HT1080 (cell line): Measurements from ENCODE around the gene ATG9B. TPM values are rescaled to one million over a fixed set of nuclear protein-coding genes. Genes with fewer than 3 reads are reported as not detected.
A peak's percentile ranks its signal among the peaks of the same experiment; 100 is the strongest.
"Not testable (repeated sequence)": the region's sequence is repeated elsewhere in the genome, so short reads cannot be mapped to it uniquely, and the experiment has no call there.

ENCODE experiments used
- DNase-seq: peaks from one replicate; pipeline ENCODE4 v3.0.0-alpha.2; 2015; ENCODE audit warnings: low read depth
- total RNA-seq: library from RNA; depleted of rRNA; stranded (reverse); fragments of >200 nt; shearing (Covaris generic); gene quantifications from 2 replicates; pipeline ENCODE4 v1.2.3, GENCODE V29; 2014

Gene ATG9B
- total RNA-seq, 1 experiment from 2014 or later, result not detected

- DNase-seq, result no peak
Observed at GRCh38 chr7:151039850-151040548, 15.7 kb upstream of the ATG9B start.

GRCh38 chr7:151038951-151039849, 14.9 kb upstream of the ATG9B start:
- peak; percentile 98 for DNase-seq

- no peak for DNase-seq
Observed at GRCh38 chr7:151035902-151036301, 11.6 kb upstream of the ATG9B start.

GRCh38 chr7:151035026-151035717, 10.9 kb upstream of the ATG9B start:
- no peak for DNase-seq

GRCh38 chr7:151034312-151035025, 10.2 kb upstream of the ATG9B start:
- no peak for DNase-seq

GRCh38 chr7:151033864-151034249, 9.6 kb upstream of the ATG9B start:
- no peak for DNase-seq

- DNase-seq, result no peak
Observed at GRCh38 chr7:151032936-151033863, 8.9 kb upstream of the ATG9B start.

GRCh38 chr7:151031011-151031410, 6.7 kb upstream of the ATG9B start:
- no peak for DNase-seq

GRCh38 chr7:151028948-151029501, 4.7 kb upstream of the ATG9B start:
- no peak for DNase-seq

GRCh38 chr7:151028131-151028947, 4.0 kb upstream of the ATG9B start, which contains the start of gene ABCB8:
Gene ABCB8 (plus strand): TSS chr7:151028450. CDS start chr7:151028516, 66 bp downstream.
- peak; percentile 100 for DNase-seq

- not testable (repeated sequence) for DNase-seq
Observed at GRCh38 chr7:151027728-151028130, 3.4 kb upstream of the ATG9B start.

- not testable (repeated sequence) for DNase-seq
Observed at GRCh38 chr7:151026771-151027727, 2.8 kb upstream of the ATG9B start.

- peak; percentile 63 for DNase-seq
Observed at GRCh38 chr7:151025924-151026671, 1.8 kb upstream of the ATG9B start.

- DNase-seq, result no peak
Observed at GRCh38 chr7:151023232-151023631, 1.1 kb downstream of the ATG9B start.

GRCh38 chr7:151020231-151020630, 4.1 kb downstream of the ATG9B start:
- DNase-seq, result no peak

- no peak for DNase-seq
Observed at GRCh38 chr7:151019130-151019447, 5.2 kb downstream of the ATG9B start.
